D721Med (cell line): ENCODE data around the gene MARK2.

ENCODE experiments used
- DNase-seq: peaks from one replicate; pipeline ENCODE4 v3.0.0; 2011; ENCODE audit warnings: low spot score; ENCODE audit not compliant: insufficient read length
- FAIRE-seq: peaks from 2 replicates; lab custom pipeline; 2011; peaks lifted over from hg19 to GRCh38; lab: Jason Lieb, UNC
- TF ChIP-seq, protein P1 (sequence below): IDR thresholded peaks from 2 replicates; pipeline ENCODE4 v1.5.1; 2012; ENCODE audit warnings: mild to moderate bottlenecking, control low read depth; ENCODE audit not compliant: insufficient read depth; ENCODE audit errors: missing control alignments

MARK2 gene

DNA sequence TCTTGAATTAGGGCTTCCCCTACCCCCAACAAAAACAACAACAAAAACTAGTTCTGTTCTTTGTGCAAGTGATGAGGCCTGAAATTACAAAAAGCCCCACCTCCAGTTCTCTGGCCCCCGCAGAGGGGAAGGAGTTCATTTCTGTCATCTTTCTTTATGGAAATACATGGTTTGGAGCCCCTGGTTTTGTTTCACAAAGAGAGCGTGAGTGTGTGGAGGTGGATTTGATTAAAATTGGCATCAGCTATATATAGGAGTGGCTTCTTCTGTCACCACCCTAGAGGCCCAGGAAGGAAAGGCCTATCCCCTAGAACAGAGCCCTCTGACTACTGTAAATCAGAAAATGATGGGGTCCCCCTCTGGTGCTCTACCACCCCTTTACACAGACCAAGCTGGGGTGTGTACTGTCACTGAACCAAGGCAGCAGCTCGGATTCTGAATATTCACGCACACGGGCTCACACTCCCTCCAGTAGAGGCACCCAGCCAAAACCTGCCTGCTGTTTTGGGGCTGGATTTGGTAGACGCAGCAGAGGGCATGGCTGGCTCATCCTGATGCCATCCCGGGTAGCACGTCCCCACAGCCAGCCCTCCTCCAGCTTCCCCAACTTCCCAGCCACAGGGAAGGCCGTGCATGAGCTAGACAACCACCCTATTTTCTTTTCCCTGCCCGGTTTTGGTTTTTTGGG is 58.7 kb downstream of the MARK2 start:
- DNase-seq (no peak), FAIRE-seq (no peak)
- TF ChIP-seq, protein P1, sequence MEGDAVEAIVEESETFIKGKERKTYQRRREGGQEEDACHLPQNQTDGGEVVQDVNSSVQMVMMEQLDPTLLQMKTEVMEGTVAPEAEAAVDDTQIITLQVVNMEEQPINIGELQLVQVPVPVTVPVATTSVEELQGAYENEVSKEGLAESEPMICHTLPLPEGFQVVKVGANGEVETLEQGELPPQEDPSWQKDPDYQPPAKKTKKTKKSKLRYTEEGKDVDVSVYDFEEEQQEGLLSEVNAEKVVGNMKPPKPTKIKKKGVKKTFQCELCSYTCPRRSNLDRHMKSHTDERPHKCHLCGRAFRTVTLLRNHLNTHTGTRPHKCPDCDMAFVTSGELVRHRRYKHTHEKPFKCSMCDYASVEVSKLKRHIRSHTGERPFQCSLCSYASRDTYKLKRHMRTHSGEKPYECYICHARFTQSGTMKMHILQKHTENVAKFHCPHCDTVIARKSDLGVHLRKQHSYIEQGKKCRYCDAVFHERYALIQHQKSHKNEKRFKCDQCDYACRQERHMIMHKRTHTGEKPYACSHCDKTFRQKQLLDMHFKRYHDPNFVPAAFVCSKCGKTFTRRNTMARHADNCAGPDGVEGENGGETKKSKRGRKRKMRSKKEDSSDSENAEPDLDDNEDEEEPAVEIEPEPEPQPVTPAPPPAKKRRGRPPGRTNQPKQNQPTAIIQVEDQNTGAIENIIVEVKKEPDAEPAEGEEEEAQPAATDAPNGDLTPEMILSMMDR, result no peak

DNA sequence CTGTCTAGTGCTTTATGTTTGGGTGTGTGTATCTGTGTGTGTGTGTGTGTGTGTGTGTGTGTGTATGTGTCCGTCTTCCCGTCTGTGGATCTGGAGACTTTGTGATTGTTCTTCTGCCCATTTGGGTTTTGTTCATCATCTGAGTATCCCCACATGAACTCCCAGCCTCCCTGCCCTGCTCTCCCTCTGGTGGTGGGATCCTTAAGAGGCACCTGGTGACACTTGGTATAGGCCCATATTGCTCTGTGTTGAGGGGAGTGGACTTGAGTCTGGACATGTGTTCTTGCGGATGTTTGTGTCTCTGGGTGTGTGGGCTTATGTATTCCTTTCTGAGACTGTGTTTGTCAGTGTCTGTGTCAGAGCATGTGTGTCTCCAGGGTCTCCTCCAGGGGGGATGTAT is 62.8 kb downstream of the MARK2 start:
- TF ChIP-seq, protein P1, result peak; percentile 2
- no peak for FAIRE-seq
- DNase-seq, result no peak

- TF ChIP-seq, protein P1, result no peak
- FAIRE-seq (no peak), DNase-seq (no peak)
Measured at GRCh38 chr11:63903884-63904283, 65.0 kb downstream of the MARK2 start.

DNA sequence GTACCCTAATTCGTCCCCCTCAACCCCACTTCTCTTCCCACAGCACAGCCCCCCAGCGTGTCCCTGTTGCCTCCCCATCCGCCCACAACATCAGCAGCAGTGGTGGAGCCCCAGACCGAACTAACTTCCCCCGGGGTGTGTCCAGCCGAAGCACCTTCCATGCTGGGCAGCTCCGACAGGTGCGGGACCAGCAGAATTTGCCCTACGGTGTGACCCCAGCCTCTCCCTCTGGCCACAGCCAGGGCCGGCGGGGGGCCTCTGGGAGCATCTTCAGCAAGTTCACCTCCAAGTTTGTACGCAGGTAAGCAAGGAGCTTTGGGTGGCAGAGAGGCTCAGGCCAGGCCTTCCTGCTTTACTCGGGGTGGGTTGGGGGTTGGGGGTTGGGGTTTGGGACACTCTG is 65.8 kb downstream of the MARK2 start:
- FAIRE-seq, result no peak
- DNase-seq, result no peak
- TF ChIP-seq, protein P1, result no peak

- TF ChIP-seq, protein P1, result no peak
- FAIRE-seq, result no peak
- DNase-seq, result no peak
Measured at GRCh38 chr11:63905179-63905578, 66.3 kb downstream of the MARK2 start.

GRCh38 chr11:63906087-63906486 is 67.2 kb downstream of the MARK2 start:
- DNase-seq, result no peak
- FAIRE-seq, result no peak
- TF ChIP-seq, protein P1, result no peak

DNA sequence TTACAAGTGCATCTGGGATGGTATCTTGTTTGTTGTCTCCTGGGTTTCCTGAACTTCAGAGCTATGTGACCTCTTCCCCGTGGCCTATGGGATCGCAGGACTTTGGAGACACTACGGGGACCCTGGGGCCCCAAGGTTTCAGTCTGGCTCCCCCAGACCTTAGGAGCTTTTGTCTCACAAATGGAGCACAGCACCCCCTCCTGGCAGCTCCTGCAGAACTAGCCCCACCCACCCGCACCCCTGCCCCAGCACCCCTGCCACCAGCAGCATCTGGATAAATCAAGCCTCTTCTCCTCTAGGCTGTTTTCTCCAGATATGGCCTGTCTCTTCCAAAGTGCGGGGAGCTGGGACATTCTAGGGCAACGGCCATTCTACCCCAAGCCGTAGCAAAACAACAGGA is 67.7 kb downstream of the MARK2 start:
- TF ChIP-seq, protein P1, result no peak
- DNase-seq (no peak), FAIRE-seq (no peak)
